Uterine smooth muscle cell (primary cell): Measurements from ENCODE around the gene MYO19. TPM values are rescaled to one million over a fixed set of nuclear protein-coding genes. Genes with fewer than 3 reads are reported as not detected.

Source experiments
- total RNA-seq: library from RNA; depleted of rRNA; stranded (reverse); fragments of >200 nt; gene quantifications from 2 replicates; pipeline ENCODE4 v1.2.3, GENCODE V29; 2014

The MYO19 gene
- 52.2 and 82.6 TPM in 2 replicates for total RNA-seq

GRCh38 chr17:36534840-36535668, at the start of gene MYO19, which contains the start of gene PIGW:
MYO19 (minus strand) TSS chr17:36534868; CDS start chr17:36532538, 2,330 bp downstream.
PIGW (plus strand) TSS chr17:36534987; CDS start chr17:36537102, 2,115 bp downstream.

DNA sequence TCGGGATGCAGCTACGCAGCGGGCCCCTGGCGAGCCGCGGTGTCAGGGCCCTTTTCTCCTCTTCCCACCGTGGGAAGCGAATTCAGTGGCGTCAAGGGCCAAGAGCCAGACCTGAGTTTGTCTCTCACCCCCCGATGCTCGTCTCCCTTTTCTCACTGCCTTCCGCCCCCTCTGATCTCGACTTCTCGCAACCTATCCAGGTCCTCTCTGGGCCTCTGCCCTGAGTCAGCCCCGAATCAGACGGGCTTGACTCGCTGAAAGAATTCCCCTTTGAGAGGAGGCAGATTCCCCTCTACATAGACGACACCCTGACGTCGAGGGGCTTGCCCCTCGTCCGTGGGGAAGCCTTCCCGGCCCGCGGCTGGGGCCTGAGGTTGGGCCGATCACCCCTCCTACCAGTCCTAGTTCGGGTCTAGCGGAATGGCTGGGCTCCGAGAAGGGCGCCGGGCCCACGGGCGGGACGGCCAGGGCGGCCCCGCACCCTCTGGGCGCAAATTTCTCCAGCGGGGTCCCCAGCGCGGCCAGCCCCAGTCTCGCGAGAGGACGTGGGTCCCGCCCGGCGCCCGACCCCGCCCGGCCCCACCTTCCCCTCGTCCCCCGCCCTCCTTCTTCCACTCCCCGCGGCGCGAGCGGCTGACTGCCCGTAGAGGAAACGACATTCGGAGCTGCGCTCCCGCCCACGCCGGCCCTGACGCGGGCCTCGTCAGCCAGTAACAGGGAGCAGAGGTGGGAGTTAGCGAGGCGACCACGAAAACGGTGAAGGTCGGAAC, 9.8 kb upstream of the MYO19 start, which contains the start of gene GGNBP2:
Gene GGNBP2, plus strand, starts transcription at position 613 of the 770 bp plus-strand sequence. CDS start 806 bp downstream, outside the sequence.

DNA sequence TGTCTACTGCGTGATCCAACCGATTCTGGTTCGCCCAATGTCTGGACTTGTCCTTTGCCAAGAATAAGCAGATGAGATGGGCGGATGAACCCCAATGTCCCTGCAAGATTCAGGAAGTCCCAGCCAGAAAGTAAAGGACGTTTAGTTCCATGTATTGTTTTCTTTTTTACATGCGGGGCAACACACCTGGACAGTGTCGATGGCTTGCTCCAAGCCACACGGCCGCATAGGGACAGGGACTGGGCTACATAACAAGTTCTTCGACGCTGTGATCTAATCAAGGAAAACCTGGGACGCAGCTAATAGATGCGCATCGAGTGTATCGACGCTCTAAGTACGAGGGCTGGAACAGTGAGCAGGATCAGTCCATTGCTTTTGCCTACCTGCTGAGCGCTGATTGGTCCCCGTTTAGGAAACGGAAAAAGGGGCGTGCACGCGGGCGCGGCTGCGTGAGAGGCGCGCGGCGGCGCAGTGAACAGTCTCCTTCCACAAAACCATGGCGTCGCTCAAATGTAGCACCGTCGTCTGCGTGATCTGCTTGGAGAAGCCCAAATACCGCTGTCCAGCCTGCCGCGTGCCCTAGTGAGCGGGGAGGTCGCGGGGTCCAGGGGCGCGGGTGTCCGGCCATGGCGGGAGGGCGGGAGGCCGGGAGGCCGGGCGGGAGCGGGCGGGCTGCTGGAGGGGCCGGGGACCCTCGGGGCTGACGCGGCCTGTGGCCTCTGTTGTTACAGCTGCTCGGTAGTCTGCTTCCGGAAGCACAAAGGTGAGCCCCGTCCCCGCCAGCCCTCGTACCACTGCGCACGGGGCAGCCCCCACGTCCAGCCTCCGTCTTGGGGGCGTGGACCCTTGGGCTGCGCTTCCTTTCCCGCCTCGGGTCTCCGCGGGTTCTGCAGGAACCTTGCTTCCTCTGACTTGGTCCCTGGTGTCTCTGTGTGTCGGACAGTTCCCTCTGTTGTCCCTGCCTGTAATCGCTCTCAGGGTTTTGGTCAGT, 48.2 kb downstream of the MYO19 start, which contains the start of gene ZNHIT3:
Gene ZNHIT3, plus strand, starts transcription at position 478 of the 991 bp plus-strand sequence. Its CDS starts 19 bp downstream, at position 497.

Other genes with a start within 250 kb of the MYO19 start
- gene TBC1D3G, start 211.0 kb downstream of the MYO19 start, total RNA-seq = not detected in 2 replicates
- gene TBC1D3H, start 146.4 kb downstream of the MYO19 start, total RNA-seq = not detected in 2 replicates
- 22.2 and 23.5 TPM in 2 replicates for gene ZNHIT3, start 48.2 kb downstream of the MYO19 start, total RNA-seq
- 4.6 and 14.1 TPM in 2 replicates for gene PIGW, start 119 bp upstream of the MYO19 start, total RNA-seq
- gene GGNBP2, start 10.1 kb upstream of the MYO19 start, total RNA-seq = 82.5 and 85.2 TPM in 2 replicates
- 10.1 and 10.5 TPM in 2 replicates for gene DHRS11, start 57.0 kb upstream of the MYO19 start, total RNA-seq
- gene MRM1, start 66.7 kb upstream of the MYO19 start, total RNA-seq = 6.5 and 8.0 TPM in 2 replicates